ENCODE data around the gene SNX30.

SNX30 gene

DNA sequence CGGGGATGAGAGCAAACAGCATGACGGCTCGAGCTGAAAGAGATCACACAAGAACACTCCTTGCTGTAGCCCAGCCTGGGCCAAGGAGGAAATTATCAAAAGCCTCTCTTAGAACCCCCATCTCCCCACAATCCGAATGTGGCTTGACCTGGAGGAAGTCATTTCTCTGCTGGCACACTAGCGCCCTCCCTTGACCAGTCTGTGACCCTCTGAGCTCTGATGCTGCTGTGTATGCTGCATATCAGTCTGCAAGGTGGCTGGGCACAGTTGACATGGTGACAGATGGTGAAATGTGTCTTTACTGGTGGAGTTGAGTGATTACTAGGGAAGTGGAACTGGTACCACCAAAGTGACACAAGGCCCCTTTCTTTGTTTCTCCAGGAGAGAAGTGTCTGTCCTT is 136.8 kb downstream of the SNX30 start:
- DNase-seq: peak; percentile 1 to 38

GRCh38 chr9:112890106-112891081 is 139.8 kb downstream of the SNX30 start, which contains the start of gene SLC46A2:
TSS of gene SLC46A2 (minus strand) at chr9:112890876. CDS start at chr9:112890681, 195 bp downstream.
- DNase-seq: no peak

DNA sequence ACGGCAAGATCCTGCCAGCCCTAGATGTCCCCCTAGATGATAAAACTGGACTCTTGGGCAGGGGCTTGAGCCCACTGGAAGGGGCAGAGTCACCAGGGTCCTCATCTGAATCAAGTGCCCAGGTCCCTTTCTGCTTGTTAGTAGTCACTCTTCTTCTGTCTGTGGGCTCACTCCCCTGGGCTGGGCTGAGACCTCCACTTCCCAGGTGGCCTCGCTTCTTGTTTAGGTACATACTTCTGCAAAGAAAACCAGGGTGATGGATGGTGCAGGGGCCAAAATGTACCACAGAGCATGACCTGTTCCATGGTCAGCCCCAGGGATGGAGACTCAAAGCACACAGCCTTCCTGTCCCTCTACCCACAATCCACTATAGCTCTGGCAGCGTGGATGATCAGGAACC is 141.0 kb downstream of the SNX30 start:
- DNase-seq: no peak

DNA sequence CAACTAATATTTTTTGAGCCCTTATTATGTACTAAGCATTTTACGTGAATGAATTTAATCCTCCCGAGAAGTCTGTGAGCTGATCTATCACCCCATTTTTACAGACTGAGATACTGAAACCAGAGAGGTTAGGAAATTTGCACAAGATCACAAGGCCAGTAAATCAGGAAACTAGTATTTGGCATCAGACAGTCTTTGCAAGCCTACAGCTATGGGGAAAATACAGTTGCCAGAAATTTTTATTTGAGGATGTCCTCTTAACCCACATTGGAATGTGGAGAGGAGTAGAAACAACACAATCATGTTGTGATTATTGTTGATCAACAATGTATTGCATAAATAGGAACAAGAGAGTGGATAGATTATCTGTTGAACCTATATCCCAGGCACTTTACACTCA is 142.4 kb downstream of the SNX30 start:
- no peak for DNase-seq

GRCh38 chr9:112894041-112894440 is 143.5 kb downstream of the SNX30 start:
- DNase-seq: no peak

- DNase-seq: no peak
Observed at GRCh38 chr9:112894699-112895098, 144.1 kb downstream of the SNX30 start.

DNA sequence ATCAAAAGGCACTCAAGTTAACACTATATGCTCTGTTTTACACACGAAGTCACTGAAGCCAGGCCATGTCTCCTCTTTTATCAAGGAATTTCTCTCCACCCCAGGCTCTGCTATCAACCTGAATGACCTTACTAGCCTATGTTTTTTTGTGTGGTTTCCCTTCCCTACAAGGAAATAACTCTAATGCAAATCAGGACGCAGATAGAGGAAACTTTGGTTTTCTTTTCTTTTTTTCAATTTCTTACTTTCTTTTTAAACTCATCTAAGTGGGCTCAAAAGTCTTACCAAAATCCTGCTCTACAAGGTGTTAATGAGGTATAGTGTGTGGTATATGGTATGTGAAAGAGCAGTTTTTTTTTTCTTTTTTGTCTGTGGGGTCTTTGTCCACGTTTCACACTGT is 145.6 kb downstream of the SNX30 start:
- DNase-seq: no peak

- no peak for DNase-seq
Observed at GRCh38 chr9:112898872-112899311, 148.3 kb downstream of the SNX30 start.

DNA sequence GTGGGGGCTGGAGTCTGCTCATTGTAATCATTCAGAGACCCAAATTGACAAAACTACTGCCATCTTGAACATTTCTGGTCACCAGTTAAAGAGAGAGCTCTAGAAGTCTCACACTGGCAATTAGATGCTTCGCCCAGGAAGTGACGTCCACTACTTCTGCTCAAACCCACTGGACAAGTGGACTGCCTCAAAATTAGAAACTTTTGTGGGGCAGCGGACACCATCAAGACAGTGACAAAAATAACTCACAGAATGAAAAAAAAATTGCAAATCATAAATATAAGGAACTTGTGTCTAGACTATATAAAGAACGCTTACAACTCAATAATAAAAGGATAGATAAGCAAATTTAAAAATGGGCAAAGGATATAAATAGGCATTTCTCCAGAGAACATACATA is 149.9 kb downstream of the SNX30 start:
- DNase-seq: no peak

DNA sequence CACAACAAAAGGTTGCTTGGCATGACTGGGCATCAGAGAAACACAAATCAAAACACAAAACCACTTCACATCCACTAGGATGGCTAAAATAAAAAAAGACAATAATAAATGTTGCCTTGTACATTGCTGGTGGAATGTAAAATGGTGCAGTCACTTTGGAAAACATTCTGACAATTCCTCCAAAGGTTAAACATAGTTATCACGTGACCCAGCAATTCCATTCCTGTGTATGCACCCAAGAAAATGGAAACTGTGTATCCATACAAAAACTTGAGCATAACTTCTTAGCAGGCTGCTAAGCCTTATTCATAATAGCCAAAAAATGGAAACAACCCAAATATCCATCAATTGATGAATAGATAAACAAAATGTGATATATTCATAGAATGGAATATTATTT is 150.3 kb downstream of the SNX30 start:
- DNase-seq: no peak

GRCh38 chr9:112905084-112905483 is 154.5 kb downstream of the SNX30 start:
- no peak for DNase-seq

GRCh38 chr9:112911736-112912135 is 161.2 kb downstream of the SNX30 start:
- DNase-seq: no peak

GRCh38 chr9:112912636-112913035 is 162.1 kb downstream of the SNX30 start:
- DNase-seq: no peak

- no peak for DNase-seq
Observed at GRCh38 chr9:112913326-112913725, 162.8 kb downstream of the SNX30 start.

DNA sequence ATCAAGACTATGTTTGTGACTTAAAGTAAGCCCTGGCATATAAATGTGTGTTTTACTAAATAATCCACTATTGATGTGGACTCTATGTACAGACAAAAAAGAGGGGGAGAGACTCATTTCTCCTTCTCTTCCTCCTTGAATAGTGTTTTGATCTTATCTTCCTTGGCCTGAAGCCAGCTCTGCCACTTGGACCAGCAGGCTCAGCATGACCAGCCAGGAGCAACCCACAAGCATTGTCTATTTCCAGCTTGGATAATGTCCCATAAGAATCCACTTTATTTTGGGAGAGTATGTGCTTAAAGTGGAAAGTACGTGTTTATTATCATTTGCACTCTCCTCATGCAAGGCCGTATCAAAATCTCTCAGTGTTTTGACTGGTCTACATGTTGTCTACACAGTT is 164.0 kb downstream of the SNX30 start:
- DNase-seq: no peak

DNA sequence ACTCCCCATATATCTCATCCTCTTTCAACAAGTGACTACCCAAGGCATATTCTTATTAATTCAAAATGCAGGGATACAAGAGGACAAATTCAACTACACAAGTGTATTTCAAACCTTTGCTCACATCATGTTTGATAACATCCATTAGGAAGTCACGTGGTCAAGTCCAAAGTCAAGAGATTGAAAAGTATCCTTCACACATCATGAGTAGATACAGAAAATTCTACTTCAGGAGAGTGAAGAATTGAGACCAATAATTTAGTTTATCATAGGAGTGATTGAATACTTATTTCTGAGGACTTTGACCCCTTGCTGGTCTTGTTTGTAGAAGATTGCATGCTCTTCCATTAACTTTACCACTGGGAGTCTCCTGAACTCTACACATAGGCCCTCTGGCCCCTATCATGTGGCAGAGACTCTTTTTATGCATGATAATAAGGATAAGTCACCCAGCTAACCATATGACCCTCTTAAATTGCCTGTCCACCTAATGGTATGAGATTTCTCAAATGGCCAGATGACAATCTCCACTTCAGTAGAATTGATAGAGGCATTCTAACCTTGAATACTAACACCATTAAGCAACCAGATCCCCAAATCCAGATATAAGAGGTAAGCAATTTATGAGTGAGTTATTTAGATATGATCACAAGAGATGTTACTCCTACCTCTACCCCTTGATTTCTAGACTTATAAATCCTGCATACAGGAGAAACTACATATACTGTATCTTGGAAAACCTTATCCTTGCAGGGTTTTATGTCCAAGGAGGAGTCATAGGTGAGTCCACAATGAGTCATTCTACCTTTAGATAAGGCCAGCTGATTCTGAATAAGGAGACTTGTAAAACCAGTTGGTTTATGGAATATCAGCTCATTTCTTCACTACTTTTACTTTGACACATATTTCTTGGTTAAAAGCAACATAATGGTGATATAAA is 166.8 kb downstream of the SNX30 start:
- DNase-seq: no peak

GRCh38 chr9:112917987-112918362 is 167.4 kb downstream of the SNX30 start:
- no peak for DNase-seq

- DNase-seq: peak; percentile 12 to 48
Observed at GRCh38 chr9:112921549-112921948, 171.0 kb downstream of the SNX30 start.
